Trophoblast cell (in vitro differentiated cells and primary cell): ENCODE data around the gene LRRC3.

Source experiments
- DNase-seq, 2 donors: peaks; one replicate each; pipeline ENCODE4 v3.0.0-alpha.2; 2016
- H2AFZ ChIP-seq: 2 replicates; pipeline ENCODE4 v1.6.1; 2013; ENCODE audit warnings: low read length, moderate library complexity, mild to moderate bottlenecking; ENCODE audit not compliant: insufficient read depth, poor library complexity
- H2AK5ac ChIP-seq: 2 replicates; pipeline ENCODE4 v1.6.1; 2013; ENCODE audit warnings: mild to moderate bottlenecking, low read length
- H2BK120ac ChIP-seq: 2 replicates; pipeline ENCODE4 v1.6.1; 2013; ENCODE audit warnings: low read length, mild to moderate bottlenecking, moderate library complexity; ENCODE audit not compliant: insufficient read depth, poor library complexity
- H2BK12ac ChIP-seq: 2 replicates; pipeline ENCODE4 v1.6.1; 2013; ENCODE audit warnings: mild to moderate bottlenecking, low read length, moderate library complexity
- H2BK5ac ChIP-seq: 2 replicates; pipeline ENCODE4 v1.6.1; 2013; ENCODE audit warnings: low read length, low read depth, moderate library complexity, mild to moderate bottlenecking; ENCODE audit not compliant: poor library complexity
- H3K14ac ChIP-seq: 2 replicates; pipeline ENCODE4 v1.6.1; 2013; ENCODE audit warnings: mild to moderate bottlenecking, low read length
- H3K18ac ChIP-seq: 2 replicates; pipeline ENCODE4 v1.6.1; 2013; ENCODE audit warnings: mild to moderate bottlenecking, low read length
- H3K23ac ChIP-seq: 2 replicates; pipeline ENCODE4 v1.6.1; 2013; ENCODE audit warnings: low read length
- H3K27ac ChIP-seq: 2 replicates; pipeline ENCODE4 v1.5.1; 2013; ENCODE audit warnings: low read depth, mild to moderate bottlenecking, inconsistent platforms, low read length, moderate library complexity
- H3K27me3 ChIP-seq: 2 replicates; pipeline ENCODE4 v1.6.1; 2013; ENCODE audit warnings: inconsistent platforms, mild to moderate bottlenecking, low read length, moderate library complexity; ENCODE audit not compliant: insufficient read depth
- H3K36me3 ChIP-seq, 2 experiments: 1 replicate in 1 of 2; 2 replicates in 1 of 2; pipeline ENCODE4 v1.6.1; 2013; ENCODE audit warnings: low read length in 2 of 2, mild to moderate bottlenecking in 2 of 2, moderate library complexity in 1 of 2; ENCODE audit not compliant: insufficient read depth in 2 of 2, control insufficient read depth in 1 of 2
- H3K4ac ChIP-seq: 2 replicates; pipeline ENCODE4 v1.6.1; 2013; ENCODE audit warnings: low read depth, mild to moderate bottlenecking, low read length, moderate library complexity
- H3K4me1 ChIP-seq, 2 experiments: 1 replicate in 1 of 2; 2 replicates in 1 of 2; pipeline ENCODE4 v1.6.1; 2013; ENCODE audit warnings: low read length in 2 of 2, mild to moderate bottlenecking in 2 of 2, moderate library complexity in 1 of 2; ENCODE audit not compliant: insufficient read depth in 2 of 2, control insufficient read depth in 1 of 2
- H3K4me2 ChIP-seq: 2 replicates; pipeline ENCODE4 v1.6.1; 2013; ENCODE audit warnings: inconsistent platforms, mild to moderate bottlenecking, low read length, moderate library complexity
- H3K4me3 ChIP-seq: 2 replicates; pipeline ENCODE4 v1.5.1; 2013; ENCODE audit warnings: mild to moderate bottlenecking, low read depth, low read length, inconsistent platforms
- H3K79me1 ChIP-seq: one replicate; pipeline ENCODE4 v1.6.1; 2013; ENCODE audit warnings: low read length
- H3K79me2 ChIP-seq: 2 replicates; pipeline ENCODE4 v1.6.1; 2013; ENCODE audit warnings: low read length, mild to moderate bottlenecking; ENCODE audit not compliant: control insufficient read depth, insufficient read depth, poor library complexity
- H3K9ac ChIP-seq: 2 replicates; pipeline ENCODE4 v1.6.1; 2013; ENCODE audit warnings: mild to moderate bottlenecking, low read length
- H3K9me3 ChIP-seq: 2 replicates; pipeline ENCODE4 v1.6.1; 2013; ENCODE audit warnings: low read depth, mild to moderate bottlenecking, control low read depth, inconsistent platforms, low read length; ENCODE audit not compliant: insufficient read depth
- H4K12ac ChIP-seq: 2 replicates; pipeline ENCODE4 v1.6.1; 2013; ENCODE audit warnings: low read depth, mild to moderate bottlenecking, low read length, moderate library complexity
- H4K8ac ChIP-seq: 2 replicates; pipeline ENCODE4 v1.6.1; 2013; ENCODE audit warnings: low read depth, mild to moderate bottlenecking, low read length, moderate library complexity
- H4K91ac ChIP-seq: one replicate; pipeline ENCODE4 v1.6.1; 2013; ENCODE audit warnings: low read depth, mild to moderate bottlenecking, low read length, moderate library complexity
- WGBS: extraction: QIAGEN DNeasy Blood & Tissue Kit; methylation state at CpG from one replicate; pipeline ENCODE4 v1.1.7; 2013; ENCODE audit warnings: missing lambda C conversion rate; ENCODE audit not compliant: insufficient read length, insufficient coverage; ENCODE audit errors: extremely low coverage; 5-methylcytosine and 5-hydroxymethylcytosine counted together

LRRC3 gene

GRCh38 chr21:44464351-44464750, 9.0 kb downstream of the LRRC3 start:
- Histone ChIP-seq H3K79me1 (no peaks in the 10 kb centered on the region), H3K9ac (no peak overlapping the region), H3K36me3 (no peaks in the 10 kb centered on the region), H3K79me2 (no peaks in the 10 kb centered on the region), H3K4me3 (no peak overlapping the region), H3K27me3 (no peaks in the 10 kb centered on the region), H3K23ac (no peak overlapping the region), H3K18ac (no peak overlapping the region), H4K91ac (no peak overlapping the region), H4K8ac (no peak overlapping the region), H3K4ac (no peak overlapping the region), H3K14ac (no peak overlapping the region), H2AK5ac (no peak overlapping the region), H4K12ac (no peak overlapping the region), H3K4me2 (no peak overlapping the region), H3K4me1 (no peaks in the 10 kb centered on the region), H3K9me3 (peaks cover 2% of the 10 kb centered on the region), H2BK120ac (no peak overlapping the region), H2BK5ac (no peak overlapping the region), H2AFZ (no peak overlapping the region), H3K27ac (no peak overlapping the region), H2BK12ac (no peak overlapping the region)
- no CpG with 5 or more reads among the region's 12 CpGs for WGBS
- no peak for DNase-seq

GRCh38 chr21:44466351-44466954, 11.1 kb downstream of the LRRC3 start:
- no peak overlapping the region for H2BK12ac ChIP-seq
- no peak overlapping the region for H2AFZ ChIP-seq
- H3K79me2 ChIP-seq: no peaks in the 10 kb centered on the region
- no peak overlapping the region for H3K18ac ChIP-seq
- H3K9me3 ChIP-seq: peaks cover 2% of the 10 kb centered on the region
- no peaks in the 10 kb centered on the region for H3K36me3 ChIP-seq
- H4K91ac ChIP-seq: no peak overlapping the region
- H4K8ac ChIP-seq: no peak overlapping the region
- no peaks in the 10 kb centered on the region for H3K27me3 ChIP-seq
- no peak for DNase-seq
- H3K79me1 ChIP-seq: no peaks in the 10 kb centered on the region
- no peak overlapping the region for H2BK5ac ChIP-seq
- no peaks in the 10 kb centered on the region for H3K4me1 ChIP-seq
- H3K4ac ChIP-seq: no peak overlapping the region
- H2BK120ac ChIP-seq: no peak overlapping the region
- no peak overlapping the region for H2AK5ac ChIP-seq
- H3K23ac ChIP-seq: no peak overlapping the region
- H3K14ac ChIP-seq: no peak overlapping the region
- H3K9ac ChIP-seq: no peak overlapping the region
- no CpG with 5 or more reads among the region's 16 CpGs for WGBS
- no peak overlapping the region for H3K4me3 ChIP-seq
- H3K4me2 ChIP-seq: no peak overlapping the region
- no peak overlapping the region for H4K12ac ChIP-seq
- H3K27ac ChIP-seq: no peak overlapping the region

GRCh38 chr21:44466996-44467858, 11.9 kb downstream of the LRRC3 start:
- no peak for DNase-seq
- Histone ChIP-seq H2AFZ (no peak overlapping the region), H4K91ac (no peak overlapping the region), H4K8ac (no peak overlapping the region), H3K4me2 (no peak overlapping the region), H3K79me2 (no peaks in the 10 kb centered on the region), H4K12ac (no peak overlapping the region), H3K4me3 (no peak overlapping the region), H3K9me3 (peaks cover 2% of the 10 kb centered on the region), H2BK12ac (no peak overlapping the region), H3K4ac (no peak overlapping the region), H2BK5ac (no peak overlapping the region), H3K18ac (no peak overlapping the region), H3K4me1 (no peaks in the 10 kb centered on the region), H3K27me3 (no peaks in the 10 kb centered on the region), H3K9ac (no peak overlapping the region), H3K79me1 (no peaks in the 10 kb centered on the region), H3K14ac (no peak overlapping the region), H2AK5ac (no peak overlapping the region), H3K27ac (no peak overlapping the region), H3K36me3 (no peaks in the 10 kb centered on the region), H3K23ac (no peak overlapping the region), H2BK120ac (no peak overlapping the region)
- no CpG with 5 or more reads among the region's 36 CpGs for WGBS

GRCh38 chr21:44467859-44468195, 12.5 kb downstream of the LRRC3 start:
- H2BK5ac ChIP-seq: no peak overlapping the region
- DNase-seq: no peak
- no peak overlapping the region for H3K9ac ChIP-seq
- H3K18ac ChIP-seq: no peak overlapping the region
- no peak overlapping the region for H3K14ac ChIP-seq
- H3K9me3 ChIP-seq: peaks cover 2% of the 10 kb centered on the region
- no peak overlapping the region for H2BK120ac ChIP-seq
- H3K79me2 ChIP-seq: no peaks in the 10 kb centered on the region
- H3K27ac ChIP-seq: no peak overlapping the region
- H4K91ac ChIP-seq: no peak overlapping the region
- no peak overlapping the region for H3K4me2 ChIP-seq
- no peak overlapping the region for H4K12ac ChIP-seq
- no peak overlapping the region for H3K4me3 ChIP-seq
- no peaks in the 10 kb centered on the region for H3K79me1 ChIP-seq
- no peak overlapping the region for H3K23ac ChIP-seq
- WGBS: no CpG with 5 or more reads among the region's 15 CpGs
- H3K27me3 ChIP-seq: no peaks in the 10 kb centered on the region
- H2AFZ ChIP-seq: no peak overlapping the region
- no peak overlapping the region for H3K4ac ChIP-seq
- no peak overlapping the region for H2BK12ac ChIP-seq
- H2AK5ac ChIP-seq: no peak overlapping the region
- H3K4me1 ChIP-seq: no peaks in the 10 kb centered on the region
- no peak overlapping the region for H4K8ac ChIP-seq
- no peaks in the 10 kb centered on the region for H3K36me3 ChIP-seq
